PC-3 (cell line): Measurements from ENCODE around the gene LHFPL2. TPM values are rescaled to one million over a fixed set of nuclear protein-coding genes. Genes with fewer than 3 reads are reported as not detected.
A peak's percentile ranks its signal among the peaks of the same experiment; 100 is the strongest.

Experiments
- ATAC-seq: fragments of 200-7000 bp; cut with Tn5 transposase; 2 replicates; pipeline ENCODE4 v1.9.1; 2020; ENCODE audit warnings: mild to moderate bottlenecking, moderate library complexity
- BruUV-seq: library from RNA; stranded (reverse); fragments of 400-500 nt; replicated peaks from 2 replicates; lab custom pipeline; 2021; lab: Mats Ljungman, UMichigan
- CTCF ChIA-PET: fragments of 300-600 bp; sonication (Branson Sonifier 250); formaldehyde crosslinking; loops from one replicate; lab custom pipeline; 2022; ENCODE audit warnings: antibody characterized with exemption; lab: Charles Lee
- POLR2A ChIA-PET: fragments of 300-600 bp; sonication (Branson Sonifier 250); formaldehyde crosslinking; loops from one replicate; lab custom pipeline; 2022; ENCODE audit warnings: antibody characterized with exemption; ENCODE audit not compliant: unreplicated experiment; lab: Charles Lee
- DNase-seq: peaks from one replicate; pipeline ENCODE4 v3.0.0-alpha.2; 2015
- H2AFZ ChIP-seq: fragments of 300-600 bp; sonication (generic); 2 replicates; pipeline ENCODE4 v1.6.0; 2016; ENCODE audit warnings: antibody characterized with exemption, low read length
- H3F3A ChIP-seq: fragments of 300-600 bp; sonication (generic); one replicate; pipeline ENCODE4 v1.6.0; 2017; ENCODE audit warnings: antibody characterized with exemption, low read length, control low read depth, mild to moderate bottlenecking; ENCODE audit not compliant: unreplicated experiment
- H3K27ac ChIP-seq: fragments of 300-600 bp; sonication (generic); 2 replicates; pipeline ENCODE4 v1.5.1; 2016; ENCODE audit warnings: mild to moderate bottlenecking, low read length
- H3K27me3 ChIP-seq: fragments of 300-600 bp; sonication (generic); 2 replicates; pipeline ENCODE4 v1.6.1; 2016; ENCODE audit warnings: low read length, mixed read lengths
- H3K36me3 ChIP-seq: fragments of 300-600 bp; sonication (generic); 2 replicates; pipeline ENCODE4 v1.6.1; 2016; ENCODE audit warnings: low read depth, mixed run types, low read length, mixed read lengths
- H3K4me1 ChIP-seq: fragments of 300-600 bp; sonication (generic); 2 replicates; pipeline ENCODE4 v1.5.1; 2016; ENCODE audit warnings: low read length; ENCODE audit not compliant: insufficient read depth
- H3K4me2 ChIP-seq: fragments of 300-600 bp; sonication (generic); 2 replicates; pipeline ENCODE4 v1.6.0; 2016; ENCODE audit warnings: low read length
- H3K4me3 ChIP-seq: fragments of 300-600 bp; sonication (generic); 2 replicates; pipeline ENCODE4 v1.5.1; 2016; ENCODE audit warnings: mild to moderate bottlenecking, low read length, mixed read lengths
- H3K79me2 ChIP-seq: fragments of 300-600 bp; sonication (generic); 2 replicates; pipeline ENCODE4 v1.6.1; 2017; ENCODE audit warnings: low read length, mixed read lengths
- H3K9ac ChIP-seq: fragments of 300-600 bp; sonication (generic); 2 replicates; pipeline ENCODE4 v1.6.0; 2016; ENCODE audit warnings: mild to moderate bottlenecking, low read length
- H3K9me2 ChIP-seq: fragments of 300-600 bp; sonication (generic); replicated peaks from 2 replicates; pipeline ENCODE4 v1.6.1; 2016; ENCODE audit warnings: mixed run types, low read length, mixed read lengths
- H3K9me3 ChIP-seq: fragments of 300-600 bp; sonication (generic); 2 replicates; pipeline ENCODE4 v1.6.1; 2016; ENCODE audit warnings: low read length, mixed read lengths
- H4K20me1 ChIP-seq: fragments of 300-600 bp; sonication (generic); 2 replicates; pipeline ENCODE4 v1.6.1; 2016; ENCODE audit warnings: low read length, mixed read lengths
- CTCF ChIP-seq: fragments of 300-600 bp; sonication (generic); conservative IDR thresholded peaks from 2 replicates; pipeline ENCODE4 v1.5.1; 2017; ENCODE audit warnings: antibody characterized with exemption, low read depth, mild to moderate bottlenecking, low read length
- EZH2 ChIP-seq: fragments of 300-600 bp; sonication (generic); IDR thresholded peaks from one replicate; pipeline ENCODE4 v1.6.1; 2017; ENCODE audit warnings: antibody characterized with exemption, mild to moderate bottlenecking, low read length; ENCODE audit not compliant: unreplicated experiment
- EZH2phosphoT487 ChIP-seq: fragments of 300-600 bp; sonication (generic); IDR thresholded peaks from 2 replicates; pipeline ENCODE4 v1.6.1; 2018; ENCODE audit warnings: mild to moderate bottlenecking, antibody characterized with exemption, low read length, borderline replicate concordance
- intact Hi-C: fragments of 100-400 bp; cut with micrococcal nuclease; formaldehyde crosslinking; loops from 2 replicates; pipeline ENCODE4 v1.9.0; 2023
- total RNA-seq: library from RNA; depleted of rRNA; stranded (reverse); fragments of >200 nt; gene quantifications from 2 replicates; pipeline ENCODE4 v1.2.3, GENCODE V29; 2014

Gene LHFPL2
- total RNA-seq, 1 experiment from 2014 or later: 21.7 TPM

GRCh38 chr5:78527054-78527859 lies 121.3 kb downstream of the LHFPL2 start:
- Histone ChIP-seq H3K27me3 (no peaks in the 10 kb centered on the region), H3K4me2 (peak overlapping the region; percentile 73; the same call in 1 of the 2 replicates), H4K20me1 (no peaks in the 10 kb centered on the region), H3K9me3 (no peaks in the 10 kb centered on the region), H3K4me1 (peaks cover 40% of the 10 kb centered on the region), H3F3A (no peaks in the 10 kb centered on the region), H3K79me2 (peaks cover 21% of the 10 kb centered on the region), H3K36me3 (no peaks in the 10 kb centered on the region), H2AFZ (no peak overlapping the region), H3K4me3 (no peak overlapping the region), H3K27ac (peak overlapping the region; percentile 93), H3K9ac (peak overlapping the region; percentile 65; the same call in 1 of the 2 replicates), H3K9me2 (no peaks in the 10 kb centered on the region)
- POLR2A ChIA-PET: no interaction called here
- no peak for ATAC-seq
- CTCF ChIA-PET: no interaction called here
- peak; percentile 52 for DNase-seq
- intact Hi-C loops: loop anchor here (2.0 kb wide), 1 partner anchor 166 kb away; the partner anchor contains the start of gene SCAMP1
- TF ChIP-seq CTCF (no peak), EZH2phosphoT487 (no peak), EZH2 (no peak)
- no TSS peak for BruUV-seq

GRCh38 chr5:78526049-78526525 lies 122.5 kb downstream of the LHFPL2 start:
- ChIA-PET POLR2A (interaction anchor here (0.7 kb wide), 1 partner anchor 17 kb away, joined by 3 read pairs; no protein-coding TSS in a partner anchor), CTCF (interaction anchor here (0.6 kb wide), 1 partner anchor 21 kb away, joined by 3 read pairs; no protein-coding TSS in a partner anchor)
- peak overlapping the region; percentile 93 for H3K27ac ChIP-seq
- H3K4me1 ChIP-seq: peaks cover 40% of the 10 kb centered on the region
- no peaks in the 10 kb centered on the region for H3F3A ChIP-seq
- H3K4me3 ChIP-seq: no peak overlapping the region
- ATAC-seq (peak; percentile 90), DNase-seq (peak; percentile 68)
- H4K20me1 ChIP-seq: no peaks in the 10 kb centered on the region
- no peak for TF ChIP-seq EZH2phosphoT487
- no peak for TF ChIP-seq EZH2
- no peak for TF ChIP-seq CTCF
- intact Hi-C loops: loop anchor here (2.0 kb wide), 1 partner anchor 165 kb away; the partner anchor contains the start of gene SCAMP1
- H3K9me2 ChIP-seq: no peaks in the 10 kb centered on the region
- H3K79me2 ChIP-seq: peaks cover 21% of the 10 kb centered on the region
- H3K9me3 ChIP-seq: no peaks in the 10 kb centered on the region
- H3K9ac ChIP-seq: peak overlapping the region; percentile 65
- no TSS peak for BruUV-seq
- H3K36me3 ChIP-seq: no peaks in the 10 kb centered on the region
- no peaks in the 10 kb centered on the region for H3K27me3 ChIP-seq
- H2AFZ ChIP-seq: no peak overlapping the region
- H3K4me2 ChIP-seq: peak overlapping the region; percentile 73
